ENCODE data around the gene MINDY4B.

- no peak for TF ChIP-seq CTCF (IDR thresholded peaks at IDR 0.05; ENCODE audit: insufficient read depth, low read depth, low read length)
- TF ChIP-seq EZH2 (IDR thresholded peaks at IDR 0.05; ENCODE audit: insufficient read depth, low read length) = no peak
These were observed 79.9 kb downstream of the MINDY4B start for GRCh38 chr3:150825192-150825915.
